ENCODE measurements around the gene RIIAD1.

Gene RIIAD1

GRCh38 chr1:151710187-151710840, 11.0 kb upstream of the RIIAD1 start:
- DNase-seq, result peak in 57 of 58 donors; percentile 14 to 92 (median 70)

GRCh38 chr1:151711044-151711800, 10.1 kb upstream of the RIIAD1 start:
- DNase-seq, result peak in 29 of 58 donors; percentile 12 to 67 (median 41)

- DNase-seq, result no peak
These were observed 9.4 kb upstream of the RIIAD1 start for GRCh38 chr1:151711951-151712350.

- DNase-seq, result no peak
These were observed 8.3 kb upstream of the RIIAD1 start for GRCh38 chr1:151713044-151713443.

GRCh38 chr1:151713874-151714273, 7.4 kb upstream of the RIIAD1 start:
- DNase-seq, result peak in 3 of 58 donors; percentile 13 to 34 (median 25)

GRCh38 chr1:151714820-151715725, 6.2 kb upstream of the RIIAD1 start:
- DNase-seq, result no peak

GRCh38 chr1:151715726-151716404, 5.5 kb upstream of the RIIAD1 start:
- DNase-seq, result peak in 3 of 58 donors; percentile 11 to 27 (median 13)

- DNase-seq, result no peak
These were observed 4.9 kb upstream of the RIIAD1 start for GRCh38 chr1:151716405-151716762.

- peak in 56 of 58 donors; percentile 14 to 88 (median 62) for DNase-seq
These were observed 4.3 kb upstream of the RIIAD1 start, which contains the start of gene CELF3 for GRCh38 chr1:151716771-151717631. TSS of gene CELF3 (minus strand) at chr1:151716803. CDS start at chr1:151716020, 783 bp downstream.

GRCh38 chr1:151718011-151718431, 3.3 kb upstream of the RIIAD1 start:
- DNase-seq, result peak in 4 of 58 donors; percentile 10 to 21 (median 15)

- DNase-seq, result no peak
These were observed 2.7 kb upstream of the RIIAD1 start for GRCh38 chr1:151718666-151719065.

GRCh38 chr1:151720125-151720524, 1.2 kb upstream of the RIIAD1 start:
- DNase-seq, result no peak

- peak in 1 of 58 donors; percentile 6 for DNase-seq
These were observed 768 bp upstream of the RIIAD1 start for GRCh38 chr1:151720554-151720953.

GRCh38 chr1:151721788-151722510, 627 bp downstream of the RIIAD1 start:
- no peak for DNase-seq

- no peak for DNase-seq
These were observed 2.5 kb downstream of the RIIAD1 start for GRCh38 chr1:151723726-151724370.

- DNase-seq, result peak in 52 of 58 donors; percentile 16 to 92 (median 67)
These were observed 7.1 kb downstream of the RIIAD1 start for GRCh38 chr1:151728151-151729054.

GRCh38 chr1:151729157-151729965, 8.0 kb downstream of the RIIAD1 start:
- DNase-seq, result no peak

Measured in anterior cingulate cortex (tissue), 58 donors.